HG03432 (cell line): Measurements from ENCODE around the gene STX16.
"Not testable (repeated sequence)": the region's sequence is repeated elsewhere in the genome, so short reads cannot be mapped to it uniquely, and the experiment has no call there.

Source experiments
- ATAC-seq: cut with Tn5 transposase; IDR thresholded peaks from one replicate; pipeline ENCODE4 v1.9.1; 2021; ENCODE audit warnings: mild to moderate bottlenecking, moderate library complexity; ENCODE audit not compliant: unreplicated experiment

STX16 gene

DNA sequence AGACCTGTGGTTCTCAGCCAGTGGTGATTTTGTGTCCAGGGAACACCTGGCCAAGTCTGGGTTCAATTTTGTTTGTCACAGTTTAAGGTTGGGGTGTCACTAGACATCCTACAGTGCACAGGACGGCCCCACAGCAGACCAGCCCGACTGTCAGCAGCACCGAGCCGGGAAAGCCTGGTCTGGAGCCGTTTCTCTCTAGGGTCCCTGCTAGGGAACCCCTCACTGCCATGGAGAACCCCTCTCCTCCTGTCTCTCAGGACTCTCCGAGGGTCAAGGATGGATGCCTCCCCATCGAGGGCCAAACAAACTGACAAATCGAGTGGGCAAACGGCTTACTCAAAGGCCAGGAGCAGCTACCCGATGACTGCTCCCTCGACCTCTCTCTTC is 15.8 kb upstream of the STX16 start:
- ATAC-seq, result no peak

DNA sequence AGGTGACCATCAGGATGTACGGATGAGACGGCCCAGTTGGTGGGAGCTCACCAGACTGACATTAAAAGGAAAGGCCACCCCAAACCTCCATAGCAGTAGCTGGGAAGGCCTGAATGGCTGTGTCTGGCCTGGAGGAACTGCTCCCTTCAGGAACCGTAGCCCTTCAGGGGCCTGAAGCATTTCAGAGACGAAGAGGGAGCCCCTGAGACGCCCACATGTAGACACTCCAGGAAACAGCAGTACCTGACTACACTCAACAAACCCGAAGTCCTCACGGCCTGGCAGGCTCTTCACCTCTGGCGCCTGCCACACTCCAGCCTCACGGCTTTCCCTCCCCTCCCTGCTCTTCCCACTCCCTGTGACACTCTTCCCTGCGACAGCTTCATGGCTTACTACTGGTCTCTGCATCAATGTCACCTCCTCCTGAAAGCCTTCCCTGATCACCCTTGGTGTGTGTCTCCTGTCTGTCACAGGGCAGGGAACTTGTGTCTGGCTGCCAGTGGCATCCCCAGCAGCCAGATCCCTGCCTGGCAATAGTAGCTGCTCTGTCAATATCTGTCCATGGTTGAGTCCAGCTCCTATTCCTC is 14.6 kb upstream of the STX16 start:
- no peak for ATAC-seq

DNA sequence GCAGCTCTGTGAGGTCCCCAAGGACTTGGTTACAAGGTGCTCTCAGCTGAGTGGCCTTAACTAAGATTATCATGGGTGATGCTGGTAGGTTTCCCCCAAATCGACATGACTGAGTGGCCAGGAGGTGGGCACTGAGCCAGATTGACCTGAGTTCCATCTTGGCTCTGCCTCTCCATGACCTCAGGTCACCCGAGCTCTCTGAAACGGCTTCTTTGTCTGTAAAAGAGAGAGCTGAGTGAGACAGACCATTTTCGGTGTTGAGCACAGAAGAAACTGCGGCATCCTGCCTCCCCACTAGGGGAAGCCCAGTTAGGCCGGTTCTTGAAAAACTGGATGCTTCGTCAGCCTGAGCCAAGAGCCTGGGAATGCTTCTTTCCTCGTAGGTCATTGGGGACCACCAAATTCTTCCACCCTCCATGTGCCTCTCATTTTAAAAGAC is 14.1 kb upstream of the STX16 start:
- no peak for ATAC-seq

DNA sequence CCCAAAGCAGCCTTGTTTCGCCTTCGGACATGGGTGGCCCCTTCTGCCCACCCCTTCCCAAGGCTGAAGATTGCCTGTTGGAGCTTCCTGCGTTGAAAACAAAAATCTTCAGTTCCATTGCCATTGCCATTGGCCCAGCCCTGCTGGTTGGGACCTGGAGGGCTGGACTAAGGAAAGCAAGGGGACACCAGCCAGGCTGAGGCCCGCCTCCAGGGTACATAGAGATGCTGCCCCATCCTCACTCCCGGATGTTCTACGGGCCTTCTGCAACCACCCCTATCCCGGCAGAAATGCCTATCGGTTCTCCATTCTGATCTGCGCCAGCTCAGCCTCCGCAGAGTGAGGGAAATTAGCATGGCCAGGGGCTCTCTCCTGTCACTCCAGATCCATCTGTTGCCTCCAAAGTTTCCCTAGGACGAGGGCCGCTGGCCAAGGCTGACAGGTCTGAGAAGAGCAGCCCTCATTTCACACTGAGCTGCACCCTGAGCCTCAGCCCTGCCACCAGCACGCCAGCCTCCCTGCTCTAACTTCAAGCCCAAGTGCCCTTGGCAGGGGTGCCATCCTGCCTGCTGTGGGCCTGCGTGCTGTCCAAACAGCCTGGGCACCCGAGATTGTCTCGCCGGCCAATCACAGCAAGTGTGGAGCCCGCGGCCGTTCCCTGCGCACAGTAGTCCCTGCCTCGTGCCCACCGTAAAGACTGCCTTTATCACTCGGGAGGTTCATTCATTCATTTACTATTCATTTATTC is 13.4 kb upstream of the STX16 start:
- no peak for ATAC-seq

DNA sequence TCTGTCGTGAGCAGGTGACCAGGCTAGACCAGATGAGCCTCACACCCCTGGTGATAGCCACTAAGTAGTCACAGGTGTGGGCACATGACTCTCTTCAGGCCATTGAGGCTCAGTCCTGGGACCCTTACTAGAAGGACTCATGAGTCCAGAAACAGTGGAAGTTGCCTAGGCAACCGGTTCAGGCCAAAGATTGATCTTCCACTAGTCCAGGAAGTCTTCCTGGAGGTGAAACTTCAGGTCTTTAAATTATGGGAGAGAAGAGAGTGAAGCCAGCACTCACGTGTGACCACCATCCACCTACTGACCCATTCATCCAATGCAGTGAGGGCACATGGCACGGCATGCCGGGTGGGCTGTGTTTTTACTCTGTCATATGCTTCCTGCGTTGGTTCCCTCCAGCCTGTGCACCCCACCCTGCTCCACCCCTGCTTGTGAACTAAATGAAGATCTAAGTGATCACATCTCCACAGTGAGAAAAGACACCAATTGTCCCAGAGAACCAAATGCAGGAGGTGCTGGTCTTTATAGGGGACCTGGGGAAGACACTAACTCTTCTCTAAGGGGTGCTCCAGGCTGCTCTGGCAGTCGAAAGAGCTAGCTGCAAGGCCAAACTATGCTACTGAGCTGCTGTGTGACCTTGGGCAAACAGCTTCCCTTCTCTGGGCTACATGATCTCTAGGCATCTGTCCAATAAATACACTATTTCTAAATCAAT is 12.5 kb upstream of the STX16 start:
- ATAC-seq, result no peak

DNA sequence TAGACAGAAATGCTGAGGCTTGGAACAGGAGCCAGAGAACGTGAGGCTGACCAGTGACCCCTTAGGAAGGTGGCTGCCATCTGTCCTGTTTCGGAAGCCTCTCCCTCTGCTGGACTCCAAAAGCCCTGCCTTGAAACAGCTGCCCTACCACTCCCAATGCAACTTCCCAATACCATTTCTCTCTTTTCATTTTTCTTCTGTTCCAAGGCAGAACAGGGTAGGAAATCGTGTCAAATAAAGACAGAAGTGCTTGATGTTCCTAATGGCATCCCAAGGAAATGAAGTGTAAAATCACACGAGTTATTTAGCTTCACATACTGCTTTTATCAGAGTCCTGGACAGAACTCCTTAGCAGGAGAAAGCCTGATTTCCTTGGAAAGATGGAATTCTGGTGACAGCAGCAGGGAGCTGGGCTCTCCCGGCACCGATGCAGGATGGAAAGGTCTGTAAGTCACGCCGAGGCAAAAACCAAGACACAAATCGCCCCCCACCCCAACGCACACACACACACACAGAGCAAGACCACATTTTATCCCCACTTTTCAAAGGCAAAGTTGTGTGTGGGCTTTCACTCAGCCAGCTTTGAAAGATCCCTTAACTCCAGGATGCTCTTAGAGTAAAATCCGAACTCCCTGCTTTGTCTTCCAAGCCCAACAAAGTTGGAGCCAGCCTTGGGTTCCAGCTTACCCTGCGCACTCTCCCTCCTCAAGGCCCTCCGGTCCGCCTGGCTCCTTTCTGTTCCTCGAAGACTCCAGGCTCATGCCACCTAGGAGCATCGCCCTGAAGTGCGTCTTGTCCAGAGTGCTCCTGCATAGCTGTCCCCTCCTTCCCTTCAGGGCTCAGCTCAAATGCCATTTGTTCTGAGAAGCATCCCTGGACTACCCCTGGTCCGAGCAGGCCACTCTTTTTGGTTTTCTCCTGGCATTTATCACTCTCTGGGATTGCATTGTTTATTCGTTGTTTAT is 11.6 kb upstream of the STX16 start:
- ATAC-seq, result no peak

DNA sequence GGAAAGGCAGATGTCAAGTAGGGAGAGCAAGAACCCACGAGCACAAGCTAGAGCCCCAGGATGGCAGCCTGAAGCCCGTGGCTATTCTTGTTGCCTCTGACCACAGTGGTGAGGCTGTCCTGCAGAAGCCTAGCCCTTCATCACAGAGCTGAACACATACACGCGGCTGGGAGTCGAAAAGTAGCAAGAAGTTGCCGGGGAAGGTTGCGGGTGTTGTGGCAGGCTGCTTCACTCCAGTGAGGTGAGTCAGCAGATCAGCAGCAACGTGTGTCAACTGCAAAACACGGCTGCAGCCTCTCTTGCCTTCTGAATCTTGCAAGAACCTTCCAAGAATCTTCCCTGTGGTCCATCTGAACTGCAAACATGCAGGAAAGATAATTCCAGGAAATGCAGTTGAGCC is 10.6 kb upstream of the STX16 start:
- no peak for ATAC-seq

DNA sequence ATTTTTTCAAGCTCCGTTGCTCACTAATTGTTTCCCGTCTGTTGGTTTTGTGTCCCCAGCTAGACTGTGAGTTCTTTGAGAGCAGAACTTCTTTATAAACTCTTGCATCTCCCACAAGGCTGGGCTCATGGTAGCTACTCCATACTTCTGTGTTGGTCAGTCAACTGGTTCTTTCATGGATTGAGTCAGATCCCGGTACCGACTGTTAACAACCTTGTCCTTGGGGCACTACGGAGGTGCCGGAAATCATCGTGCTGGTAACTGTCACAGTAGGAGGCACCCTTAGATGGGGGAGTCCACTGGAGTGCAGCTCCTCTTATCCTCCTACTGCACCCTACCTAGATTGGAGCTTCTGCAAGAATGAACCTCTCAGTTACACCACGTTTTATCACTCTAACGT is 8.6 kb upstream of the STX16 start:
- ATAC-seq, result no peak

DNA sequence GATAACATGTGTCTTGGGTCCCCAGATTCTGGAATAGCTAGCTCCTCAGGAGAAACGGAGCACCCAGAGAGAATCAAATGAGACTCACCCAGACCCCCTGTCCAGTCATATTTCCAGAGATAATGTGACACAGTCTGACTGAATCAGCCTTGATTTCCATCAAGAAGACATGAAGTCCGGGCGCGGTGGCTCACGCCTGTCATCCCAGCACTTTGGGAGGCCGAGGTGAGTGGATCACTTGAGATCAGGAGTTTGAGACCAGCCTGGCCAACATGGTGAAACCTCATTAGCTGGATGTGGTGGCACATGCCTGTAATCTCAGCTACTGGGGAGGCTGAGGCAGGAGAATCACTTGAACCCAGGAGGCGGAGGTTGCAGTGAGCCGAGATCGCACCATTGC is 8.2 kb upstream of the STX16 start:
- not testable (repeated sequence) for ATAC-seq

DNA sequence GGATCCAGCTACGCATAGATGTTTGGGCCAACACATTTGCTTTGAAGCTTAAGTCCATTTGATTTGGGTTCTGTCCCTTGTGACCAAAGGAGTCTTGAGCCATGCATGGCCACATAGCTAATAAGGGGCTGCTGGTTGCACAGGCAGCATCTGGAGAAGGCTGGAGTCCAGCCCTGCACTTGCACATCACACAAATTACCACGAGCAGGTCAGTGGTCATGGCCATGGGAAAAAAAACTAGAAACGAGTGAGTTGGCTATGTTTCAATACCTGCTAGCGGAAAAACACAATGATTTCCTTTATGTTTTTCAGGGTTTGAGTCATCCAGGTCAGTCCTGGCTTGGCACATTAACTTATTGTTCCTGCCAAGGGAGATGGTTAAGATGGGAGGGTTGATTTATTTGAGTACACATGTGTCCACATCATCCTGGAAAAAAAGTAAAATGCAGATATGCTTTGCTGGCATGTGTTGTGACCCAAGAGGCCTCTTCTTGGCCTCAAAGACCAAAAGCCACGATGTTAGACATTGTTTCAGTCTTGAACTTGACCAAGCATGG is 5.6 kb upstream of the STX16 start:
- no peak for ATAC-seq

DNA sequence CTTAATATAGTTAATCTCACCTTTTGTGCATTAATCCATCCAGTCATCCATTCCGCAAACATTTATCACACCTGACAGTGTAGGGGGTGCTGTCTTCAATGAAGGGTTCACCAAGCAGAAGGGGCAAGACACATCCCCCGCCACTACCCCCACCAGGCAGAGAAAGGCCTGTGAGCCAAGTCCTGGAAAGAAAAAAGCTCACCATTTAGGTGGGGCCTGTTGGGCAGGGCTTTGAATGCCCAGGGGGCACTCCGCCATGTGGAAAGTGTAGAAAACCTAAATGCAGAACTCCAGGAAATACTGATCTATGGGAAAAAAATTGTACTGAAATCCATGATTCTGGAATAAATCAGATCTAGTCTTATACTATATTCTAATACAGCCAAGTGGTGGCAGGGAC is 4.8 kb upstream of the STX16 start:
- ATAC-seq, result no peak

DNA sequence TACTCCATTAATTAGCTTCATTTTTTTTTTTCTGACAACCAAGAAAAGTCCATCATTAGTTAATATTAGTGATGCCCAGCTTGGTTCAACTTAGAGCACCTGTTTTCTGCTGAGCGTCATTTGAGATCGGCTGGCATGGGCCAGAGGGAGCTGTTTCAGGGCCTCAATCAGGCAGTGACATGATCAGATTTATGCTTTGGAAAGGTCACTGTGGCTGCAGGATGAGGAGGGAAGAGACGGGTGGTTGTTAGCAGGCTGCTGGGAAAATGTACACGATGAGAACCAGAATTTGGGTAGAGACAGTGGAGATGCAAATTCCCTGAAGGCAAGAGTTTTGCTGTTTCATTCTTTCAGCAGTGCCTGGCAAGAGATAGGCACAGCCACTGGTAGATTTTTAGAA is 4.4 kb upstream of the STX16 start:
- no peak for ATAC-seq

DNA sequence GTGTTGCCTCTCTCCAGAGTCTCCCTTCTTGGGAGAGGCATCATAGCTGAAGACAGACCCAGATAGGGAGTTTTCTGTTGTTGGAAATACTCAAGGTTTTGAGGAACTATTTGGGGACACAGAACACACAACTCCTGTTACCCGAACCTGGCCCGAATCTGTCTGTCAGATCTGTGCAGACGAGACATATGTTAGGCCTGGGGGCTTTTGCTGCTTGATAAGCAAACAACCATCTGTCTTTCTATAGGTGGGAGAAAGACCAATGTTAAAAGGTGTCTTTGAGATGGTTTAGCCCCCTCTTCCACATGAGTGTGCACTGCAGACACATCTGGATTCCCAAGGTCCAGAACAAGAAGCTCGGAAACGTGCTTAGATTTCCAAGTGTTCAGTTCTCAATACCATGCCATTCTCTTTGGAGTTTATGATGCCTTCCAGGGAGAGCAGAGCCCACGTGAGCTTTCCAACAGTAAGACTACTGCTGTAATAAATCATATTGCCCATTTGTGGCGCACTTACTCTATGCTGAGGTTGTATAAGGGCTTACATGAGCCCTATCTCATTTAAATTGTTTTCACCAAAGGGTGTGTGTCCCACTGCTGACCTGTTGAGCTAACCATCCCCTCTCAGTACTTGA is 3.8 kb upstream of the STX16 start:
- no peak for ATAC-seq

DNA sequence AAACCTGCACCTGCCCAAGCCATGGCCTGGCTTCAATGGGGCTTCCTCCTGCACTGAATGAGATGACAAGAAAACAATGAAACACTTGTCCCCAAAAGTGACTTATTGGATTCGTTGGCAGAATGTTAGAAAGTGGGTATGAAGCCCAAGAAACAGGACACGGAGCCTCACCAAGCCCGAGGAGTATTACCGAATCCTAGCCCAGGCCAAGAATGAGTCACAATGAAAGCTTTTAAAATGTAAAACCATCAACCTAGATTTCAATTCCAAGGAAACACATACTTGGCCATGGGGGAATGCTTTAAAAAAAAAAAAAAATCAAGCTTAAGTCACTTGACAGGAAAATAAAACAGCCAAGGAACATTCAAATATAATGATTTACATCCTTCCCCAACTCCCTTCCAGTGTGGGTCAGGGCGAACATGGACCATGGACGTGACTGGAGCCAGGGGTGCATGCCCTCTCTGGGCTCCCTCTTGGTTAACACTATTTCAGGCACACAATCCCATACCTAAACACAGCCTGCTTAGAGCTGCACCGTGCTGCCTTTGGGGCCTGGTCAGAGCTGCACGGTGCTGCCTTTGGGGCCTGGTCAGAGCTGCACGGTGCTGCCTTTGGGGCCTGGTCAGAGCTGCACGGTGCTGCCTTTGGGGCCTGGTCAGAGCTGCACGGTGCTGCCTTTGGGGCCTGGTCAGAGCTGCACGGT is 3.1 kb upstream of the STX16 start:
- no peak for ATAC-seq

DNA sequence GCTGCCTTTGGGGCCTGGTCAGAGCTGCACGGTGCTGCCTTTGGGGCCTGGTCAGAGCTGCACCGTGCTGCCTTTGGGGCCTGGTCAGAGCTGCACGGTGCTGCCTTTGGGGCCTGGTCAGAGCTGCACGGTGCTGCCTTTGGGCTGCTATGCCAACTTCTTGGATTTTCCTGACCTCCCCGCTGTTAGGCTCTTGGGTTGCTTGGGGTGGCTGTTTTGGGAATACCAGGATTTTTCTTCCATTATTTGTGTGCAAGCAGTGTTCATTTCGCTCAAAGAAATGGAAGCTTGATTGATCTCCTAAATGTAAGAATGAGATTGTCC is 2.6 kb upstream of the STX16 start:
- not testable (repeated sequence) for ATAC-seq

DNA sequence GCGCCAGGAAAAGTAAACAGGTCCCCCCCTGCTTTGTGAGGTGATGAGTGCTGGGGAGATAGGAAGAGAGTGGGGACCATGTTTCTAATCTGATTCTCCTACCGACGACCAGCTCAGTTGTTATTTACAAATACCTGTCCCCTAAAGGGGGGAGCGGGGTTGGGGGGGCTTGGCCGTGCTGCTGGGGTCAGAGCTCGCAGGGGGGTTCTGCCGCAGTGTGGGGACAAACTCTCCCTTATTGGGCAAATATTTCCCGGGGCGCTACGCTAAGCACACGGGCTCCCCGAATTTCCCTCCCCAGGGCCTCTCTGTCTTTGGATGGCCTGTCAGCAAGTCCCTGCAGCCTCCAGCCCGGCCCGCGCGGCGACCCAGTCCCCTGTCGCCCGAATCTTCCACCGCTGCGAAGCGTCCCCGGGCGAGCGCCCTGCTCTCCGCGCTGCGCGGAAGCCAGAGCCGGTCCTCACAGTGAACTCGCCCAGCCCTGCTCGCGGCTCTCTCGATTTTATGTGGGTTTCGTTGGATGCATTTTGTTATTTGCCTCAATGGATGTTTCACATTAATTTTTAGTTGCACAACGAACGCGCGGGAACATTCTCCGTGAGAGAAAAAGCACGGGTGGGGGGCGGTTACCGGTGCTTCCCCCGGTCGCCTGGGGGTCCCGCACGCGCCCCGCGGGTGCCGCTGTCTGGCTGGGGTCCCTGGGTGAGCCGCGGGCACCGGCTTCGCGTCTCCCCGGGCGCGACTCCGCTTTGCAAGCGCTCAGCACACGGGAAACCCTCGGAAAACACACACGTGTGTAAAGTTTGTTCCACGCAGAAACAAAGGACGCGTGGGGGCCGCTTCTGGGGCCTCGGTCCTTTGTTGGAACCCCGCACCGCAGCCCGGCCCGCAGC is 1.5 kb upstream of the STX16 start:
- peak; percentile 2 for ATAC-seq

DNA sequence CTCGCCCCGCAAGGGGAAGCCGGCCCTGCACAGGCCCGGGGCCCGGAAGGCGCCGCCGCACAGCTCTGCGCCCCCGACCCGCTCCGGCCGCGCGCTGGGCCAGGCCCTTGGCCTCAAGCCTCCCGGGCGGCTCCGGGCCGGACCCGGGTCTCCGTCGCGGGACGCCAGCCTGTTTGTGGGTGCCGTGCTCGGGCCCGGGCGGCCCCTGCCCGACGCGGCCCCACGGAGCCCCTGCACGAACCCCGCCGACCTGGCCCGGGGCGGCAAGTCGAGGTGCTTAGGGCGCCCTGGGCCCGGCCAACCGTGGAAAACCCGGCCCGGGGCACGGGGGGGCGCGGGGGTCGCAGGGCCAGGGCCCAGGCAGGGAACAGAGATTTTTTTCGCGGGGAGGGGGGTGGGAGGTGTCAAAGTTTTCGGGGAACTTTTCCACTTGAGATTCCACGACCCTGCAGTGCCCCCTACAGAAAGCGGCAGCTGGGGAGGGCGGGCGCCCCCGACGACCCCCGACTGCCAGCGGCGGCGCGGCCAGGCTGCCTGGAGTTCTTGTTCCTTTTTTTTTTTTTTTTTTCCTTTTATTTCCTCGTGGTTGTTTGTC is 805 bp upstream of the STX16 start:
- ATAC-seq, result peak; percentile 18

DNA sequence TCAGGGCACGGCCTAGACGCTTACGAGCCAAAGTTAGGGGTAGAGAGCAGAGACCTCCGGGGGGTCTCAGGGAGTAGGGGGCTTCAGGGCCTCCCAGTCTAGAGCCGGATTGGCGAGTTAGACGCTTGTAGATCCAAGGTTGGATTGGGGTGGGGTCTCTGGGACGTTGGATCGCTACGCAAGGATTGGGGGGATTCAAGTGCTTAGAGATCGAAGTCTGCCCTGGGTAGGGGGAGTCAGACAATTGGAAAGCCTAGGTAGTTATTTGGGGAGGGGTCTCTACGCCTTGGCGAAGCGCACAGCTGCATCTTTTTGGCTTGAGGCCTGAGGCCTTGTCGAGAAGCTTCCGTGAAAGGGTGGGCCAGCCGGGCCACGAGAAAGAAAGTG is 469 bp downstream of the STX16 start:
- no peak for ATAC-seq
